ENCODE results near the gene EPB41L2. TPM values are rescaled to one million over a fixed set of nuclear protein-coding genes. Genes with fewer than 3 reads are reported as not detected.
"Not testable (repeated sequence)": the region's sequence is repeated elsewhere in the genome, so short reads cannot be mapped to it uniquely, and the experiment has no call there.

EPB41L2 gene
- total RNA-seq, 2 donors from 2014 or later: 99.6 to 110 TPM

- Histone ChIP-seq H3K4me1 (ENCODE audit: control insufficient read depth in 1 of 2, low read depth in 2 of 2) (peaks cover 9 to 20% of the 10 kb centered on the region in 2 donors), H3K36me3 (no peaks in the 10 kb centered on the region), H3K9me3 (no peaks in the 10 kb centered on the region), H3K27ac (no peak overlapping the region), H3K27me3 (replicated peaks; ENCODE audit: insufficient read depth) (no peaks in the 10 kb centered on the region), H3K4me3 (no peak overlapping the region)
- TF ChIP-seq CTCF (IDR thresholded peaks at IDR 0.05): no peak
- DNase-seq (ENCODE audit: low spot score) (no peak), ATAC-seq (ENCODE audit: insufficient number of reproducible peaks, low FRiP score, low read depth) (no peak)
Measured at GRCh38 chr6:130927305-130927704, 135.7 kb downstream of the EPB41L2 start.

GRCh38 chr6:130923350-130923749 lies 139.7 kb downstream of the EPB41L2 start:
- no peak overlapping the region for H3K4me3 ChIP-seq

GRCh38 chr6:130922922-130923321 lies 140.1 kb downstream of the EPB41L2 start:
- ATAC-seq (ENCODE audit: insufficient number of reproducible peaks, low FRiP score, low read depth) (no peak), DNase-seq (ENCODE audit: low spot score) (no peak)
- no peaks in the 10 kb centered on the region for H3K27me3 ChIP-seq (replicated peaks; ENCODE audit: insufficient read depth)
- H3K4me3 ChIP-seq: no peak overlapping the region
- H3K36me3 ChIP-seq: no peaks in the 10 kb centered on the region
- no peaks in the 10 kb centered on the region for H3K9me3 ChIP-seq
- H3K4me1 ChIP-seq (ENCODE audit: control insufficient read depth in 1 of 2, low read depth in 2 of 2): no peaks in the 10 kb centered on the region
- H3K27ac ChIP-seq: no peak overlapping the region
- TF ChIP-seq CTCF (IDR thresholded peaks at IDR 0.05): no peak

More at GRCh38 chr6:130923350-130923749, 139.7 kb downstream of the EPB41L2 start:
- H3K9me3 ChIP-seq: no peaks in the 10 kb centered on the region
- no peak for ATAC-seq (ENCODE audit: insufficient number of reproducible peaks, low FRiP score, low read depth)
- DNase-seq (ENCODE audit: low spot score): no peak
- peaks cover 0 to 3% of the 10 kb centered on the region in 2 donors for H3K4me1 ChIP-seq (ENCODE audit: control insufficient read depth in 1 of 2, low read depth in 2 of 2)
- TF ChIP-seq CTCF (IDR thresholded peaks at IDR 0.05): no peak
- no peaks in the 10 kb centered on the region for H3K27me3 ChIP-seq (replicated peaks; ENCODE audit: insufficient read depth)
- no peaks in the 10 kb centered on the region for H3K36me3 ChIP-seq
- no peak overlapping the region for H3K27ac ChIP-seq

- H3K36me3 ChIP-seq: no peaks in the 10 kb centered on the region
- no peak for DNase-seq (ENCODE audit: low spot score)
- H3K27me3 ChIP-seq (replicated peaks; ENCODE audit: insufficient read depth): no peaks in the 10 kb centered on the region
- H3K27ac ChIP-seq: no peak overlapping the region
- H3K9me3 ChIP-seq: no peaks in the 10 kb centered on the region
- no peak for ATAC-seq (ENCODE audit: insufficient number of reproducible peaks, low FRiP score, low read depth)
- H3K4me3 ChIP-seq: no peak overlapping the region
- no peak for TF ChIP-seq CTCF (IDR thresholded peaks at IDR 0.05)
- peaks cover 0 to 9% of the 10 kb centered on the region in 2 donors for H3K4me1 ChIP-seq (ENCODE audit: control insufficient read depth in 1 of 2, low read depth in 2 of 2)
Measured at GRCh38 chr6:130920969-130921368, 142.1 kb downstream of the EPB41L2 start.

- Histone ChIP-seq H3K9me3 (no peaks in the 10 kb centered on the region), H3K4me3 (no peak overlapping the region), H3K4me1 (ENCODE audit: control insufficient read depth in 1 of 2, low read depth in 2 of 2) (peaks cover 0 to 9% of the 10 kb centered on the region in 2 donors), H3K27ac (no peak overlapping the region), H3K36me3 (no peaks in the 10 kb centered on the region), H3K27me3 (replicated peaks; ENCODE audit: insufficient read depth) (no peaks in the 10 kb centered on the region)
- no peak for DNase-seq (ENCODE audit: low spot score)
- TF ChIP-seq CTCF (IDR thresholded peaks at IDR 0.05): no peak
- no peak for ATAC-seq (ENCODE audit: insufficient number of reproducible peaks, low FRiP score, low read depth)
Measured at GRCh38 chr6:130918171-130918570, 144.9 kb downstream of the EPB41L2 start.

- DNase-seq (ENCODE audit: low spot score); H3K36me3 ChIP-seq; H3K27ac ChIP-seq; ATAC-seq (ENCODE audit: insufficient number of reproducible peaks, low FRiP score, low read depth); H3K4me1 ChIP-seq (ENCODE audit: control insufficient read depth in 1 of 2, low read depth in 2 of 2); H3K9me3 ChIP-seq; H3K27me3 ChIP-seq (replicated peaks; ENCODE audit: insufficient read depth); H3K4me3 ChIP-seq: not testable (repeated sequence)
Measured at GRCh38 chr6:130915606-130916005, 147.4 kb downstream of the EPB41L2 start.
